ENCODE data around the gene NACC1.
"Not testable (repeated sequence)": the region's sequence is repeated elsewhere in the genome, so short reads cannot be mapped to it uniquely, and the experiment has no call there.

Gene NACC1

DNA sequence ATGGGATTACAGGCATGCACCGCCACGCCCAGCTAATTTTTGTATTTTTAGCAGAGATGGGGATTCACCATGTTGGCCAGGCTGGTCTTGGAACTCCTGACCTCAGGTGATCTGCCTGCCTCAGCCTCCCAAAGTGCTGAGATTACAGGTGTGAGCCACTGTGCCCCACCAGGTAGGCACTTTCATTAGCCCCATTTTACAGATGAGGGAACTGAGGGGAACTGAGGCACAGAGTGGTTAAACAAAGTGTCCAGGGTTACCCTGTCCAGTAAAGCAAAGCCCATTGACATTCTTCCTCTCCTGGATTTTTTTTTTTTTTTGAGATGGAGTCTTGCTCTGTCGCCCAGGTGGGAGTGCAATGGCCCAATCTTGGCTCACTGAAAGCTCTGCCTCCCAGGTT is 48.1 kb downstream of the NACC1 start:
- DNase-seq = not testable (repeated sequence)

- DNase-seq = peak; percentile 1
Observed at GRCh38 chr19:13169769-13170168, 51.7 kb downstream of the NACC1 start.

DNA sequence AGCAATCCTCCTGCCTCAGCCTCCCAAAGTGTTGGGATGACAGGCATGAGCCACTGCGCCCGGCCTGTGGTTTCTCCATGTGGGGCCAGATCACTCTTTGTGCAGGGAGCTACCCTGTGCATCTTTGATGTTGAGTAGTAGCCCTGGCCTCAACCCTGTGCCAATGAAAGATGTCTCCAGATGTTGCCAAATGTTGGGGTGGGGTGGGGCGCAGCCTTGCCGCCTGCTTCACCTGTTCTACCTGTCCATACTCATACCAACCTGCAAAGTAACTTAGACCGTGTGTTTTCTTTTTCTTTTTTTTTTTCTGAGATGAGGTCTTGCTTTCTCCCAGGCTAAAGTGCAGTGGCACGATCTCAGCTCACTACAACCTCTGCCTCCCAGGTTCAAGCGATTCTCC is 53.1 kb downstream of the NACC1 start:
- DNase-seq = no peak

DNA sequence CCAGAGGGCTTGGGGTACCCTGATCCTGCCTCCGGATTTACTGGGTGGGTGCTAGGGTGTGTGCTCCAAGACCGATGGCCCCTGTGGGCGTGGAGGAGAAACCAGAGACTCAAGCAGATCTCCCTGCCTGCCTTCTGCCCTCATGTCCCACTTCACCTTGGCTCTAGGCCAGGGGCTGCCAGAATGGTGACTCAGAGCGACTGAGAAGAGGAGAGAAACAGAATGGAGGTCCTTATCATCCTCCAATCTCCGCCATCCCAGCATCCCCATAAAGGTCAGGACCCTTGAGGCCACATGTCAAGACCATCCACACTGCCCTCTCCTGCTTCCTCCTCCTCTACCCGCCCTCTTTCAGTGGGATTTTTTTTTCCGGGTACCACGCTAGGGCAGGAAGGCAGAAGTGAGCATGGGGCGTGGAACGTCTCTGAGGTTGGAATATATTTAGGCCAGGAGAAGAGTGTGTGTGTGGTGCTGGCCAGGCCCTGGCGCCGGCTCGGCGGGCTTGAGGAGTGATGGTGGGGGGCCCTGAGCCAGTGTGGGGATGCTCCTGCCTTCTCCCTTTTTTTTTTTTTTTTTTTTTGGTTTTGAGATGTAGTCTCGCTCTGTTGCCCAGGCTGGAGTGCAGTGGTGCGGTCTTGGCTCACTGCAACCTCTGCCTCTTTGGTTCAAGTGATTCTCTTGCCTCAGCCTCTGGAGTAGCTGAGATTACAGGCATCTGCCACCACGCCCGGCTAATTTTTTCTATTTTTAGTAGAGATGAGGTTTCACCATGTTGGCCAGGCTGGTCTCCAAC is 54.5 kb downstream of the NACC1 start:
- DNase-seq = peak; percentile 42

- no peak for DNase-seq
Observed at GRCh38 chr19:13173139-13173737, 55.2 kb downstream of the NACC1 start.

DNA sequence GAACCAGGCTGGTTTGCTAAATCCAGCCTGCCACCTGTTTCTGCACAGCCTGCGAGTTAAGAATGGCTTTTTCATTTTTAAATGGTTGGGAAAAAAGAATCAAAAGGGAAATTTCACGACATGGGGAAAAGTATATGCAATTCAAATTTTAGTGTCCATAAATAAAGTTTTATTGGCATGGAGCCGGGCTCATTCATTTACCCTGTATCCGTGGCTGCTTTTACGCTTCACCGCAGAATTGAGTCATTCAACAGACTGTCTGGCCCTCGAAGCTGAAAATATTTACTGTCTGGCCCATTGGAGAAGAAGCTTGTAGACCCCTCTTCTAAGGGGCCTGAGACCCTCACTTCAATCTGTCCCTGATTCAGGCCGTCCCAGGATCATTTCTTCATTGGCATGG is 58.3 kb downstream of the NACC1 start:
- DNase-seq = peak; percentile 12

DNA sequence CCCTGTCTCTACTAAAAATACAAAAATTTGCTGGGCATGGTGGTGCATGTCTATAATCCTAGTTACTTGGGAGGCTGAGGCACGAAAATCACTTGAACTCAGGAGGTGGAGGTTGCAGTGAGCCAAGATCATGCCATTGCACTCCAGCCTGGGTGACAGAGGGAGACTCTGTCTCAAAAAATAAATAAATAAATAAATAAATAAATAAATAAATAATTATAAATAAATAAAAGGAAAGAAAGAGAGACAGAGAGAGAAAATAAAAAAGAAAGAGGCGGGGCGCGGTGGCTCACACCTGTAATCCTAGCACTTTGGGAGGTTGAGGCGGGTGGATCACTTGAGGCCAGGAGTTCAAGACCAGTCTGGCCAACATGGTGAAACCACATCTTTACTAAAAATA is 59.5 kb downstream of the NACC1 start:
- DNase-seq = not testable (repeated sequence)

- not testable (repeated sequence) for DNase-seq
Observed at GRCh38 chr19:13178291-13178690, 60.2 kb downstream of the NACC1 start.

- DNase-seq = peak; percentile 12
Observed at GRCh38 chr19:13181747-13182388, 63.8 kb downstream of the NACC1 start.

DNA sequence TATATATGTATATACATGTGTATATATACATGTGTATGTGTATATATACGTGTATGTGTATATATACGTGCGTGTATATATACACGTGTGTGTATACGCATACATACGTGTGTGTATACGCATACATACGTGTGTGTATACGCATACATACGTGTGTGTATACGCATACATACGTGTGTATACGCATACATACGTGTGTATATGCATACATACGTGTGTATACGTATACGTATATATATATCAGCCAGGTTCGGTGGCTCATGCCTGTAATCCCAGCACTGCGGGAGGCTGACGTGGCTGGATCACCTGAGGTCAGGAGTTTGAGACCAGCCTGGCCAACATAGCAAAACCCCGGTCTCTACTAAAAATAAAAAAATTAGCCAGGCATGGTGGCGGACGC is 66.9 kb downstream of the NACC1 start:
- DNase-seq = not testable (repeated sequence)

GRCh38 chr19:13185763-13186657 is 67.9 kb downstream of the NACC1 start:
- DNase-seq = not testable (repeated sequence)

DNA sequence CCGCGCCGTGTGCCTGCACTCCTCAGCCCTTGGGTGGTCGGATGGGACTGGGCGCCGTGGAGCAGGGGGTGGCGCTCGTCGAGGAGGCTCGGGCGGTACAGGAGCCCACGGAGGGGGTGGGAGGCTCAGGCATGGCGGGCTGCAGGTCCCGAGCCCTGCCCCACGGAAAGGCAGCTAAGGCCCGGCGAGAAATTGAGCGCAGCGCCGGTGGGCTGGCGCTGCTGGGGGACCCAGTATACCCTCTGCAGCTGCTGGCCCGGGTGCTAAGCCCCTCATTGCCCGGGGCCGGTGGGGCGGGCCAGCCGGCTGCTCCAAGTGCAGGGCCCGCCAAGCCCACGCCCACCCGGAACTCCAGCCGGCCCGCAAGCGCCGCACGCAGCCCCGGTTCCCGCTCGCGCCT is 68.6 kb downstream of the NACC1 start:
- DNase-seq = not testable (repeated sequence)

DNA sequence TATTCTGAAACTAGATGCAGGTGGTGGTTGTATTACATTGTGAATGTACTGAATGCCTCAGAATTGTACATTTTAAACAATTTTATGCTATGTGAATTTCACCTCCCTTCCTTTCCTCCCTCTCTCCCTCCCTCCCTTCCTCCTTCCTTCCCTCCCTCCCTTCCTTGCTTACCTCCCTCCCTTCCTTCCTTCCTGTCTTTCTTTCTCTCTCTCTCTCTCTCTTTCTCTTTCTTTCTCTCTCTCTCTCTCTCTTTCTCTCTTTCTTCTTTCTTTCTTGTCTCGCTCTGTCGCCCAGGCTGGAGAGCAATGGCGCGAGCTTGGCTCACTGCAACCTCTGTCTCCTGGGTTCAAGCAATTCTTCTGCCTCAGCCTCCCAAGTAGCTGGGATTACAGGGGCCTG is 69.4 kb downstream of the NACC1 start:
- no peak for DNase-seq

DNA sequence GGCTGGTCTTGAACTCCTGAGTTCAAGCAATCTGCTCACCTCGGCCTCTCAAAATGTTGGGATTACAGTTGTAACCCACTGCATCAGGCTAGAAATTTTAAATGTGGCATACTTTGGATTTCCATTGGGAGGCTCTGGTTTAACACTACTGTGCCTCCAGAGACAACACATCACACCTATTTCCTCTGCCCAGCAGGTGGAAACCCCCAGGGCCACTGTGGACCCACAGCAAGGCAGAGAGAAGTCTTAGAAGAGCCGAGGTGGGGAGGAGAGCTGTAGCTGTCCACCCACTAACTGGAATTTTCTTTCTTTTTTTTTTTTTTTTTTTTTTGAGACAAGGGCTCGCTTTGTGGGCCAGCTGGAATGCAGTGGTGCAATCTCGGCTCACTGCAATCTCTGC is 71.5 kb downstream of the NACC1 start:
- no peak for DNase-seq

All from kidney glomerular epithelial cell (primary cell).